ENCODE measurements around the gene GFI1B.

The GFI1B gene

DNA sequence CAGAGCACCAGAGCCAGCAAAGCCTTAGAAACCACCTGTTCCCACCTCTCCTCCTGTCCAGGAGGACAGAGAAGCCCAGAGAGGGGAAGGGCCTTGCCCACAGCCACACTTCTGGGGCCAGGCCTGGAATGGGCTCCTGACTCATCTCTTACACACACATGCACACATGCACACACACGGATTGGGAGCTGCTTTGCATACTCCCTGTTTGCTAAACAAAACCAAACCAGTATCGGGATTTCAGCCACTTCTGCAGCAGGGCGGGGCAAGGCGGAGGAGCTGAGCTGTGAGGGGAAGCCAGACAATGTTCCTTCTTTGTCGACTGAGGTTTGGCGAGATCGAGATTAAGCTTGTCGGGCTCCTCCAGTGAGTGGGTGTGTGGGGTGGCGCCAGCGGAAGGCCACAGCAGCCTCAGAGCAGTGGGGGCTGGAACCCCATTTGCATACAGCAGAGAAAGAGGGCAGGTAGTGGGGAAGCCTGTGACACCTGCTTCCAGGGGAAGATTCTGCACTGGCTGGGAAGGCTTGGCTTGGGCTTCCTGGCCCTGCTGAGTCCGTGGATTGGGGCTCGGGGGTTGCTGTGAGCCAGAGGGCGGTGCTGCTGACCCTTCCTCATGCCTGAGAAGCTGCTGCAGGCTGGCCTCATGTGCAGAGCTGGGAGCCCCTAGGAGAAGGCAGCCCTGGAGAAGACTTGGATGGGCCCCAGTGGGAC, 16.1 kb downstream of the GFI1B start:
- Histone ChIP-seq H3K4me3 (ENCODE audit: low read depth, low read length) (no peak overlapping the region), H3K27ac (ENCODE audit: extremely low read depth, low read depth, low read length) (no peak overlapping the region), H3K4me1 (ENCODE audit: control insufficient read depth, insufficient read depth, low read length) (no peaks in the 10 kb centered on the region), H3K36me3 (ENCODE audit: control insufficient read depth in 2 of 2, insufficient read depth in 1 of 2, low read length in 2 of 2) (no peaks in the 10 kb centered on the region), H3K9me3 (ENCODE audit: control insufficient read depth, insufficient read depth, low read depth, low read length) (no peaks in the 10 kb centered on the region)
- POLR2A ChIA-PET, result interaction anchor here (1.4 to 2.0 kb wide), 2 partner anchors 29 to 36 kb away, joined by 3 to 9 read pairs; partner anchors contain the start of gene GTF3C5
- CTCF ChIA-PET, result interaction anchor here (0.6 to 3.1 kb wide), 4 partner anchors 15 to 27 kb away, joined by 3 to 8 read pairs (median 4); partner anchors contain the start of gene GFI1B
- no peak for TF ChIP-seq ZNF112 (tag by site-specific recombination; IDR thresholded peaks at IDR 0.05)
- TF ChIP-seq KLF8 (tag by site-specific recombination; IDR thresholded peaks at IDR 0.05), result no peak
- no peak for TF ChIP-seq MZF1 (tag by site-specific recombination; IDR thresholded peaks at IDR 0.05; ENCODE audit: borderline replicate concordance)
- TF ChIP-seq ZNF423 (tag by site-specific recombination; IDR thresholded peaks at IDR 0.05), result no peak
- TF ChIP-seq ZNF121 (tag by site-specific recombination; IDR thresholded peaks at IDR 0.05), result no peak
- no peak for TF ChIP-seq MEIS1 (CRISPR knock-in tag; IDR thresholded peaks at IDR 0.05; ENCODE audit: borderline replicate concordance)
- no peak for TF ChIP-seq PBX3 (CRISPR knock-in tag; IDR thresholded peaks at IDR 0.05)
- TF ChIP-seq, protein P1, sequence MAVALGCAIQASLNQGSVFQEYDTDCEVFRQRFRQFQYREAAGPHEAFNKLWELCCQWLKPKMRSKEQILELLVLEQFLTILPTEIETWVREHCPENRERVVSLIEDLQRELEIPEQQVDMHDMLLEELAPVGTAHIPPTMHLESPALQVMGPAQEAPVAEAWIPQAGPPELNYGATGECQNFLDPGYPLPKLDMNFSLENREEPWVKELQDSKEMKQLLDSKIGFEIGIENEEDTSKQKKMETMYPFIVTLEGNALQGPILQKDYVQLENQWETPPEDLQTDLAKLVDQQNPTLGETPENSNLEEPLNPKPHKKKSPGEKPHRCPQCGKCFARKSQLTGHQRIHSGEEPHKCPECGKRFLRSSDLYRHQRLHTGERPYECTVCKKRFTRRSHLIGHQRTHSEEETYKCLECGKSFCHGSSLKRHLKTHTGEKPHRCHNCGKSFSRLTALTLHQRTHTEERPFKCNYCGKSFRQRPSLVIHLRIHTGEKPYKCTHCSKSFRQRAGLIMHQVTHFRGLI (tag by site-specific recombination; IDR thresholded peaks at IDR 0.05), result no peak
- TF ChIP-seq, protein P2, sequence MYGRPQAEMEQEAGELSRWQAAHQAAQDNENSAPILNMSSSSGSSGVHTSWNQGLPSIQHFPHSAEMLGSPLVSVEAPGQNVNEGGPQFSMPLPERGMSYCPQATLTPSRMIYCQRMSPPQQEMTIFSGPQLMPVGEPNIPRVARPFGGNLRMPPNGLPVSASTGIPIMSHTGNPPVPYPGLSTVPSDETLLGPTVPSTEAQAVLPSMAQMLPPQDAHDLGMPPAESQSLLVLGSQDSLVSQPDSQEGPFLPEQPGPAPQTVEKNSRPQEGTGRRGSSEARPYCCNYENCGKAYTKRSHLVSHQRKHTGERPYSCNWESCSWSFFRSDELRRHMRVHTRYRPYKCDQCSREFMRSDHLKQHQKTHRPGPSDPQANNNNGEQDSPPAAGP (tag by site-specific recombination; IDR thresholded peaks at IDR 0.05), result no peak
- TF ChIP-seq SALL2 (tag by site-specific recombination; IDR thresholded peaks at IDR 0.05; ENCODE audit: borderline replicate concordance), result no peak
- no peak for TF ChIP-seq ZNF830 (tag by site-specific recombination; IDR thresholded peaks at IDR 0.05; ENCODE audit: low read depth)
- peak; percentile 69; the same call in 1 of the 2 replicates for TF ChIP-seq SCRT2 (tag by site-specific recombination; IDR thresholded peaks at IDR 0.05)
- no peak for TF ChIP-seq ZNF140 (tag by site-specific recombination; IDR thresholded peaks at IDR 0.05)
- peak; percentile 64; the same call in 1 of the 2 replicates for TF ChIP-seq WT1 (tag by site-specific recombination; IDR thresholded peaks at IDR 0.05)
- TF ChIP-seq KLF1 (tag by site-specific recombination; IDR thresholded peaks at IDR 0.05), result peak; percentile 87
- no peak for TF ChIP-seq ZBTB48 (tag by site-specific recombination; IDR thresholded peaks at IDR 0.05)
- TF ChIP-seq ZNF394 (tag by site-specific recombination; IDR thresholded peaks at IDR 0.05; ENCODE audit: borderline replicate concordance), result no peak
- TF ChIP-seq ZNF518A (tag by site-specific recombination; conservative IDR thresholded peaks at IDR 0.05; ENCODE audit: low read depth), result no peak
- TF ChIP-seq, protein P3, sequence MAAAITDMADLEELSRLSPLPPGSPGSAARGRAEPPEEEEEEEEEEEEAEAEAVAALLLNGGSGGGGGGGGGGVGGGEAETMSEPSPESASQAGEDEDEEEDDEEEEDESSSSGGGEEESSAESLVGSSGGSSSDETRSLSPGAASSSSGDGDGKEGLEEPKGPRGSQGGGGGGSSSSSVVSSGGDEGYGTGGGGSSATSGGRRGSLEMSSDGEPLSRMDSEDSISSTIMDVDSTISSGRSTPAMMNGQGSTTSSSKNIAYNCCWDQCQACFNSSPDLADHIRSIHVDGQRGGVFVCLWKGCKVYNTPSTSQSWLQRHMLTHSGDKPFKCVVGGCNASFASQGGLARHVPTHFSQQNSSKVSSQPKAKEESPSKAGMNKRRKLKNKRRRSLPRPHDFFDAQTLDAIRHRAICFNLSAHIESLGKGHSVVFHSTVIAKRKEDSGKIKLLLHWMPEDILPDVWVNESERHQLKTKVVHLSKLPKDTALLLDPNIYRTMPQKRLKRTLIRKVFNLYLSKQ (tag by site-specific recombination; IDR thresholded peaks at IDR 0.05; ENCODE audit: borderline replicate concordance), result no peak
- no peak for TF ChIP-seq PRDM2 (tag by site-specific recombination; IDR thresholded peaks at IDR 0.05; ENCODE audit: borderline replicate concordance)
